IMR-90 (cell line): Measurements from ENCODE around the gene HS2ST1.

Source experiments
- CTCF ChIP-seq: conservative IDR thresholded peaks from 2 replicates; pipeline ENCODE4 v1.5.1; 2012; ENCODE audit warnings: mild to moderate bottlenecking, low read depth, low read length, improper control_type of control experiment
- POLR2A ChIP-seq: IDR thresholded peaks from 2 replicates; pipeline ENCODE4 v1.6.1; 2012; ENCODE audit warnings: mild to moderate bottlenecking, low read depth, low read length

GRCh38 chr1:87104140-87104539, 189.7 kb downstream of the HS2ST1 start:
- no peak for TF ChIP-seq CTCF
- no peak for TF ChIP-seq POLR2A
